ENCODE data around the gene AREL1. TPM values are rescaled to one million over a fixed set of nuclear protein-coding genes. Genes with fewer than 3 reads are reported as not detected.

AREL1 gene
- total and polyA plus RNA-seq, 2 of the 8 experiments (the other 6 are each of a cell fraction or from before 2014, with no cell fraction given) = 31.4 to 49.1 TPM

GRCh38 chr14:74663884-74664283 is 49.0 kb downstream of the AREL1 start (continued):
- TF ChIP-seq GTF2F1 (IDR thresholded peaks at IDR 0.05; ENCODE audit: borderline replicate concordance, low read depth, low read length) (no peak), RFX5 (IDR thresholded peaks at IDR 0.05; ENCODE audit: borderline replicate concordance, low read depth, low read length) (no peak), SP1 (IDR thresholded peaks at IDR 0.05; ENCODE audit: low read depth, low read length) (no peak), SAP30 (IDR thresholded peaks at IDR 0.05; ENCODE audit: insufficient read depth, insufficient replicate concordance, low read length) (no peak), ASH2L (IDR thresholded peaks at IDR 0.05; ENCODE audit: low read length) (no peak)
